GM23338 (cell line): ENCODE measurements around the gene ALAD. TPM values are rescaled to one million over a fixed set of nuclear protein-coding genes. Genes with fewer than 3 reads are reported as not detected.
A peak's percentile ranks its signal among the peaks of the same experiment; 100 is the strongest.

ENCODE experiments used
- ATAC-seq: fragments of 200-7000 bp; cut with Tn5 transposase; 3 replicates; pipeline ENCODE4 v1.9.1; 2020
- DNase-seq: peaks from one replicate; pipeline ENCODE4 v3.0.0-alpha.2; 2015; ENCODE audit warnings: low spot score
- H2AFZ ChIP-seq: fragments of 200-600 bp; sonication (generic); 2 replicates; pipeline ENCODE4 v1.8.0; 2016; ENCODE audit warnings: antibody characterized with exemption, mild to moderate bottlenecking, moderate library complexity
- H3F3A ChIP-seq: fragments of 200-600 bp; sonication (generic); replicated peaks from 2 replicates; pipeline ENCODE4 v1.8.0; 2017; ENCODE audit warnings: antibody characterized with exemption, mixed run types, low read depth
- H3K27ac ChIP-seq: fragments of 200-600 bp; sonication (generic); 2 replicates; pipeline ENCODE4 v1.6.1; 2016; ENCODE audit warnings: low read depth
- H3K27me3 ChIP-seq: fragments of 200-600 bp; sonication (generic); 2 replicates; pipeline ENCODE4 v1.8.0; 2016; ENCODE audit warnings: mild to moderate bottlenecking, mixed run types, moderate library complexity; ENCODE audit not compliant: insufficient read depth
- H3K36me3 ChIP-seq: fragments of 200-600 bp; sonication (generic); 2 replicates; pipeline ENCODE4 v1.8.0; 2016; ENCODE audit warnings: mild to moderate bottlenecking; ENCODE audit not compliant: insufficient read depth
- H3K4me1 ChIP-seq: fragments of 200-600 bp; sonication (generic); 2 replicates; pipeline ENCODE4 v1.8.0; 2016; ENCODE audit warnings: mild to moderate bottlenecking, moderate library complexity; ENCODE audit not compliant: insufficient read depth
- H3K4me2 ChIP-seq: fragments of 200-600 bp; sonication (generic); 2 replicates; pipeline ENCODE4 v1.7.1; 2017; ENCODE audit warnings: mixed run types
- H3K4me3 ChIP-seq: fragments of 200-600 bp; sonication (generic); 2 replicates; pipeline ENCODE4 v1.6.1; 2016; ENCODE audit warnings: mixed run types
- H3K79me2 ChIP-seq: fragments of 200-600 bp; sonication (generic); replicated peaks from 2 replicates; pipeline ENCODE4 v1.8.0; 2017; ENCODE audit warnings: mild to moderate bottlenecking; ENCODE audit not compliant: insufficient read depth
- H3K9me2 ChIP-seq: fragments of 200-600 bp; sonication (generic); 2 replicates; pipeline ENCODE4 v1.8.0; 2017; ENCODE audit not compliant: insufficient read depth
- H4K20me1 ChIP-seq: fragments of 200-600 bp; sonication (generic); replicated peaks from 2 replicates; pipeline ENCODE4 v1.8.0; 2017; ENCODE audit warnings: mild to moderate bottlenecking; ENCODE audit not compliant: insufficient read depth
- H3K27ac Mint-ChIP-seq: 2 replicates; pipeline ENCODE4 v1.8.0; 2020; ENCODE audit warnings: inconsistent platforms, mild to moderate bottlenecking, moderate library complexity, mixed read lengths
- H3K27me3 Mint-ChIP-seq: 3 replicates; pipeline ENCODE4 v1.8.0; 2022; ENCODE audit warnings: low read depth, mild to moderate bottlenecking, moderate library complexity, mixed read lengths, inconsistent platforms; ENCODE audit not compliant: insufficient read depth, poor library complexity
- H3K36me3 Mint-ChIP-seq: 3 replicates; pipeline ENCODE4 v1.8.0; 2021; ENCODE audit warnings: low read depth, mild to moderate bottlenecking, inconsistent platforms, moderate library complexity, mixed read lengths
- H3K4me1 Mint-ChIP-seq: 3 replicates; pipeline ENCODE4 v1.8.0; 2020; ENCODE audit warnings: mild to moderate bottlenecking, inconsistent platforms, mixed read lengths
- H3K4me3 Mint-ChIP-seq: 3 replicates; pipeline ENCODE4 v1.8.0; 2021; ENCODE audit warnings: moderate library complexity, mild to moderate bottlenecking, inconsistent platforms, mixed read lengths
- H3K9me3 Mint-ChIP-seq: 3 replicates; pipeline ENCODE4 v1.8.0; 2020; ENCODE audit warnings: moderate library complexity, mild to moderate bottlenecking, inconsistent platforms, mixed read lengths
- CREB1 ChIP-seq: fragments of 250-450 bp; sonication (Bioruptor Pico); IDR thresholded peaks from 2 replicates; pipeline ENCODE4 v1.5.0; 2020; ENCODE audit warnings: low read depth, mild to moderate bottlenecking, moderate library complexity
- ETS1 ChIP-seq: IDR thresholded peaks from 2 replicates; pipeline ENCODE4 v1.6.1; 2016; ENCODE audit warnings: antibody characterized with exemption
- EZH2 ChIP-seq: fragments of 200-600 bp; sonication (generic); IDR thresholded peaks from one replicate; pipeline ENCODE4 v1.8.0; 2017; ENCODE audit warnings: antibody characterized with exemption, mild to moderate bottlenecking, low read depth; ENCODE audit not compliant: unreplicated experiment
- EZH2phosphoT487 ChIP-seq: fragments of 200-600 bp; sonication (generic); IDR thresholded peaks from one replicate; pipeline ENCODE4 v1.8.1; 2018; ENCODE audit warnings: antibody characterized with exemption; ENCODE audit not compliant: unreplicated experiment
- JUNB ChIP-seq: IDR thresholded peaks from one replicate; pipeline ENCODE4 v1.6.1; 2016; ENCODE audit warnings: antibody characterized with exemption; ENCODE audit not compliant: unreplicated experiment
- NANOG ChIP-seq: IDR thresholded peaks from 2 replicates; pipeline ENCODE4 v1.6.1; 2016; ENCODE audit warnings: antibody characterized with exemption, borderline replicate concordance
- POLR2AphosphoS5 ChIP-seq: IDR thresholded peaks from 2 replicates; pipeline ENCODE4 v1.6.1; 2016; ENCODE audit warnings: antibody characterized with exemption, low read depth
- REST ChIP-seq: IDR thresholded peaks from one replicate; pipeline ENCODE4 v1.6.1; 2018; ENCODE audit warnings: antibody characterized with exemption; ENCODE audit not compliant: unreplicated experiment
- STAT1 ChIP-seq: IDR thresholded peaks from one replicate; pipeline ENCODE4 v1.6.1; 2016; ENCODE audit warnings: antibody characterized with exemption; ENCODE audit not compliant: unreplicated experiment
- polyA plus RNA-seq: library from polyadenylated mRNA; unstranded; fragments of >200 nt; fragmentation: Nextera tagmentation; extraction: Ambion mirVana; gene quantifications from 2 replicates; pipeline ENCODE4 v1.2.1, GENCODE V29; 2016
- total RNA-seq: library from RNA; depleted of rRNA; stranded (reverse); fragments of >200 nt; shearing (Covaris generic); gene quantifications from 2 replicates; pipeline ENCODE4 v1.2.3, GENCODE V29; 2014

The ALAD gene
- total and polyA plus RNA-seq, 2 experiments from 2014 or later = 7.1 to 10.1 TPM

GRCh38 chr9:113386571-113387393 is 14.3 kb downstream of the ALAD start:
- no peak overlapping the region for H3K4me3 Mint-ChIP-seq
- no peaks in the 10 kb centered on the region for H3K79me2 ChIP-seq
- TF ChIP-seq EZH2phosphoT487 (no peak), ETS1 (no peak)
- H3K9me3 Mint-ChIP-seq = no peaks in the 10 kb centered on the region
- H3K4me2 ChIP-seq = no peak overlapping the region
- no peaks in the 10 kb centered on the region for H3K36me3 ChIP-seq
- ATAC-seq = no peak
- no peak overlapping the region for H3K27ac Mint-ChIP-seq
- no peaks in the 10 kb centered on the region for H3F3A ChIP-seq
- peaks cover 6% of the 10 kb centered on the region for H3K27me3 Mint-ChIP-seq
- no peaks in the 10 kb centered on the region for H3K27me3 ChIP-seq
- no peak overlapping the region for H2AFZ ChIP-seq
- no peaks in the 10 kb centered on the region; the same call in 1 of the 2 replicates for H4K20me1 ChIP-seq
- no peaks in the 10 kb centered on the region; the same call in 1 of the 2 replicates for H3K4me1 ChIP-seq
- no peak for DNase-seq
- peaks cover 5% of the 10 kb centered on the region; the same call in 2 of the 3 replicates for H3K4me1 Mint-ChIP-seq
- H3K27ac ChIP-seq = no peak overlapping the region
- H3K4me3 ChIP-seq = no peak overlapping the region
- H3K36me3 Mint-ChIP-seq = peaks cover 8% of the 10 kb centered on the region; the same call in 1 of the 3 replicates
- H3K9me2 ChIP-seq = no peaks in the 10 kb centered on the region

- peaks cover 14% of the 10 kb centered on the region for H3K4me1 Mint-ChIP-seq
- Histone ChIP-seq H3F3A (no peaks in the 10 kb centered on the region), H2AFZ (peak overlapping the region; percentile 63; the same call in 1 of the 2 replicates), H3K4me2 (no peak overlapping the region), H3K9me2 (no peaks in the 10 kb centered on the region), H4K20me1 (no peaks in the 10 kb centered on the region), H3K4me3 (no peak overlapping the region), H3K27me3 (no peaks in the 10 kb centered on the region), H3K36me3 (no peaks in the 10 kb centered on the region), H3K79me2 (no peaks in the 10 kb centered on the region), H3K27ac (no peak overlapping the region), H3K4me1 (no peaks in the 10 kb centered on the region; the same call in 1 of the 2 replicates)
- H3K9me3 Mint-ChIP-seq = no peaks in the 10 kb centered on the region; the same call in 2 of the 3 replicates
- H3K27ac Mint-ChIP-seq = 0 out of 2 replicates have a peak overlapping the region, but pooled peaks have one; percentile 26
- ATAC-seq = no peak
- no peak for DNase-seq
- no peak overlapping the region for H3K4me3 Mint-ChIP-seq
- no peaks in the 10 kb centered on the region for H3K36me3 Mint-ChIP-seq
- H3K27me3 Mint-ChIP-seq = peaks cover 7% of the 10 kb centered on the region
- TF ChIP-seq STAT1 (no peak), POLR2AphosphoS5 (no peak), JUNB (no peak), CREB1 (CRISPR knock-in tag) (no peak), REST (no peak), EZH2 (no peak), NANOG (no peak), ETS1 (no peak)
These were observed 19.1 kb downstream of the ALAD start for GRCh38 chr9:113381909-113382411.
